Eye (tissue), 1 donor: ENCODE data around the gene RCOR1.
A peak's percentile ranks its signal among the peaks of the same experiment; 100 is the strongest.

Source experiments
- DNase-seq: peaks from one replicate; pipeline ENCODE4 v3.0.0-alpha.2; 2015

The RCOR1 gene

GRCh38 chr14:102729268-102729667 is 136.8 kb downstream of the RCOR1 start:
- DNase-seq, result no peak

- no peak for DNase-seq
Measured at GRCh38 chr14:102729825-102730224, 137.4 kb downstream of the RCOR1 start.

- DNase-seq, result no peak
Measured at GRCh38 chr14:102731101-102731870, 138.8 kb downstream of the RCOR1 start.

GRCh38 chr14:102731871-102732800 is 139.7 kb downstream of the RCOR1 start:
- DNase-seq, result no peak

GRCh38 chr14:102732924-102733323 is 140.5 kb downstream of the RCOR1 start:
- DNase-seq, result no peak

GRCh38 chr14:102733326-102733725 is 140.9 kb downstream of the RCOR1 start:
- DNase-seq, result no peak

GRCh38 chr14:102734436-102734835 is 142.0 kb downstream of the RCOR1 start:
- no peak for DNase-seq

- no peak for DNase-seq
Measured at GRCh38 chr14:102736956-102737355, 144.5 kb downstream of the RCOR1 start.

- DNase-seq, result no peak
Measured at GRCh38 chr14:102737402-102738372, 145.2 kb downstream of the RCOR1 start.

- DNase-seq, result no peak
Measured at GRCh38 chr14:102738373-102739189, 146.1 kb downstream of the RCOR1 start.

GRCh38 chr14:102739190-102739469 is 146.7 kb downstream of the RCOR1 start:
- DNase-seq, result no peak

- DNase-seq, result no peak
Measured at GRCh38 chr14:102746634-102747438, 154.4 kb downstream of the RCOR1 start.

- no peak for DNase-seq
Measured at GRCh38 chr14:102748806-102749205, 156.4 kb downstream of the RCOR1 start.

GRCh38 chr14:102749393-102750305 is 157.2 kb downstream of the RCOR1 start:
- DNase-seq, result peak; percentile 71

- DNase-seq, result no peak
Measured at GRCh38 chr14:102750376-102750775, 157.9 kb downstream of the RCOR1 start.

- no peak for DNase-seq
Measured at GRCh38 chr14:102751088-102751487, 158.6 kb downstream of the RCOR1 start.

GRCh38 chr14:102752239-102752847 is 159.9 kb downstream of the RCOR1 start:
- DNase-seq, result no peak

GRCh38 chr14:102754370-102755262 is 162.2 kb downstream of the RCOR1 start:
- DNase-seq, result no peak
